Keratinocyte (primary cell): Measurements from ENCODE around the gene TMPRSS13. TPM values are rescaled to one million over a fixed set of nuclear protein-coding genes. Genes with fewer than 3 reads are reported as not detected.

Experiments used
- DNase-seq: peaks from one replicate; pipeline ENCODE4 v3.0.0-alpha.2; 2011; ENCODE audit warnings: low read depth, missing footprints, low spot score
- FAIRE-seq: peaks from 2 replicates; lab custom pipeline; 2011; peaks lifted over from hg19 to GRCh38; lab: Jason Lieb, UNC
- H2AFZ ChIP-seq: 2 replicates; pipeline ENCODE4 v1.6.0; 2012; ENCODE audit warnings: low read length, control low read depth, inconsistent platforms; ENCODE audit not compliant: control insufficient read depth
- H3K27ac ChIP-seq: 2 replicates; pipeline ENCODE4 v1.5.1; 2011; ENCODE audit warnings: low read length; ENCODE audit not compliant: control insufficient read depth, insufficient read depth
- H3K27me3 ChIP-seq: 3 replicates; pipeline ENCODE4 v1.6.0; 2011; ENCODE audit warnings: low read length; ENCODE audit not compliant: control insufficient read depth, insufficient read depth; ENCODE audit errors: extremely low read depth
- H3K36me3 ChIP-seq, 2 experiments: 2 replicates in 1 of 2; 3 replicates in 1 of 2; pipeline ENCODE4 v1.5.1; 2011; ENCODE audit warnings: low read length in 2 of 2, mild to moderate bottlenecking in 1 of 2; ENCODE audit not compliant: control insufficient read depth in 2 of 2, insufficient read depth in 2 of 2; ENCODE audit errors: extremely low read depth in 1 of 2
- H3K4me1 ChIP-seq: 3 replicates; pipeline ENCODE4 v1.5.1; 2011; ENCODE audit warnings: low read length; ENCODE audit not compliant: control insufficient read depth, insufficient read depth; ENCODE audit errors: extremely low read depth
- H3K4me2 ChIP-seq: 3 replicates; pipeline ENCODE4 v1.6.0; 2011; ENCODE audit warnings: low read depth, low read length; ENCODE audit not compliant: control insufficient read depth, insufficient read depth; ENCODE audit errors: extremely low read depth
- H3K4me3 ChIP-seq, 3 experiments: fragments of 200-600 bp in 1 of 3; sonication (generic) in 1 of 3; 2 replicates in 2 of 3; 3 replicates in 1 of 3; pipeline ENCODE4 v1.5.1; 2011 to 2016; ENCODE audit warnings: low read length in 3 of 3, mild to moderate bottlenecking in 3 of 3, control low read depth in 2 of 3, inconsistent platforms in 1 of 3, low read depth in 1 of 3, mixed read lengths in 1 of 3, mixed run types in 1 of 3, moderate library complexity in 1 of 3; ENCODE audit not compliant: control insufficient read depth in 2 of 3, insufficient read depth in 2 of 3; ENCODE audit errors: extremely low read depth in 1 of 3
- H3K79me2 ChIP-seq: 2 replicates; pipeline ENCODE4 v1.6.0; 2012; ENCODE audit warnings: low read length; ENCODE audit not compliant: control insufficient read depth, insufficient read depth
- H3K9ac ChIP-seq: 3 replicates; pipeline ENCODE4 v1.6.0; 2011; ENCODE audit warnings: low read length; ENCODE audit not compliant: control insufficient read depth, insufficient read depth; ENCODE audit errors: extremely low read depth
- H3K9me1 ChIP-seq: 3 replicates; pipeline ENCODE4 v1.6.0; 2011; ENCODE audit warnings: low read length; ENCODE audit not compliant: control insufficient read depth, insufficient read depth; ENCODE audit errors: extremely low read depth
- H3K9me3 ChIP-seq: 2 replicates; pipeline ENCODE4 v1.5.1; 2012; ENCODE audit warnings: low read depth, low read length; ENCODE audit not compliant: control insufficient read depth
- H4K20me1 ChIP-seq: 3 replicates; pipeline ENCODE4 v1.6.0; 2011; ENCODE audit warnings: low read length; ENCODE audit not compliant: control insufficient read depth, insufficient read depth; ENCODE audit errors: extremely low read depth
- CTCF ChIP-seq, 3 experiments: IDR thresholded peaks in 1 of 3; conservative IDR thresholded peaks in 1 of 3; optimal IDR thresholded peaks in 1 of 3; 2 replicates in 2 of 3; 3 replicates in 1 of 3; pipeline versions ENCODE3 to v1.5.1; 2011; ENCODE audit warnings: low read length in 3 of 3, mild to moderate bottlenecking in 3 of 3, moderate library complexity in 2 of 3, control low read depth in 1 of 3, inconsistent platforms in 1 of 3; ENCODE audit not compliant: insufficient read depth in 2 of 3; ENCODE audit errors: extremely low read depth in 1 of 3
- EZH2 ChIP-seq: IDR thresholded peaks from one replicate; pipeline ENCODE4 v1.6.1; 2012; ENCODE audit warnings: inconsistent platforms, mild to moderate bottlenecking, low read length, moderate library complexity
- dilution Hi-C: fragments of 300-500 bp; cut with MboI; formaldehyde crosslinking; loops from one replicate; pipeline ENCODE4 v1.7.0; 2020; ENCODE audit warnings: low sequenced_read_pairs; ENCODE audit not compliant: extremely low pct_ligation_motif_present
- polyA plus RNA-seq, 5 experiments: library from polyadenylated mRNA; depleted of rRNA in 3 of 5; stranded (reverse) in 3 of 5; stranded (forward) in 1 of 5; unstranded in 1 of 5; fragments of >200 nt; gene quantifications; 1 replicate in 1 of 5; 2 replicates in 3 of 5; 3 replicates in 1 of 5; pipeline versions ENCODE4 v1.2.1 to v1.2.3, GENCODE V29; 2011 to 2012; ENCODE audit warnings: missing spikeins in 2 of 5, low read depth in 1 of 5, low replicate concordance in 1 of 5

TMPRSS13 gene
- polyA plus RNA-seq, 1 donor (not counting 4 experiments of a cell fraction or from before 2014, with no cell fraction given) = 1.8 TPM

GRCh38 chr11:117932426-117932825 is 3.2 kb upstream of the TMPRSS13 start:
- Histone ChIP-seq H3K9ac (no peak overlapping the region), H3K27me3 (no peaks in the 10 kb centered on the region), H4K20me1 (no peaks in the 10 kb centered on the region), H3K9me1 (no peaks in the 10 kb centered on the region), H3K36me3 (no peaks in the 10 kb centered on the region), H3K79me2 (no peaks in the 10 kb centered on the region), H3K4me2 (no peak overlapping the region), H2AFZ (no peak overlapping the region), H3K4me3 (no peak overlapping the region), H3K4me1 (peaks cover 13% of the 10 kb centered on the region), H3K27ac (no peak overlapping the region), H3K9me3 (no peaks in the 10 kb centered on the region)
- dilution Hi-C loops = no loop called here
- TF ChIP-seq CTCF (optimal IDR thresholded peaks at IDR 0.05 in 1 of 3, IDR thresholded peaks at IDR 0.05 in 1 of 3, conservative IDR thresholded peaks at IDR 0.05 in 1 of 3; ENCODE audit: extremely low read depth in 1 of 3, insufficient read depth in 2 of 3, low read length in 3 of 3) = no peak
- no peak for TF ChIP-seq EZH2
- FAIRE-seq = no peak
- DNase-seq = no peak

DNA sequence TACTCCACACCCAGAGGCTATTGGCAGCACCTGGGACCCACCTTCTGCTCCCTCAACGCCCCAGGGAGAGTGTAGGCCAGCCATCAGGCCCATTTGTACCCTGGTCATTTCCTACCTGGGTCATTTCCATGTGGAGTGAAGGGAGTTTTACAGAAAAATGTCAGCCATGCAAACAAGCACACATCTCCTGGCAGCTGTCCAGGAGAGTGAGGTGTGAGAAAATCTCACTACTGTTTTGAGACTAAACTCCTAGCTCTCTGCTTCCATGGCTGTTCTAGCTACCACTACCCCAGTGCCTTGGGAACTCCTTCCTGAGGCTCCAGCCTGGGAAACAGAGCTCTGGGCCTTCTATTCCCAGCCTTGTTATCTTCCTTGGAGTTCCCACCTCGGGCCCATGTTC is 2.8 kb upstream of the TMPRSS13 start:
- H3K4me1 ChIP-seq = peaks cover 13% of the 10 kb centered on the region
- H3K27me3 ChIP-seq = no peaks in the 10 kb centered on the region
- no peak for DNase-seq
- H2AFZ ChIP-seq = no peak overlapping the region
- dilution Hi-C loops = no loop called here
- H3K9ac ChIP-seq = no peak overlapping the region
- H3K9me1 ChIP-seq = no peaks in the 10 kb centered on the region
- H3K9me3 ChIP-seq = no peaks in the 10 kb centered on the region
- no peak for FAIRE-seq
- no peak overlapping the region for H3K4me3 ChIP-seq
- H4K20me1 ChIP-seq = no peaks in the 10 kb centered on the region
- TF ChIP-seq CTCF (optimal IDR thresholded peaks at IDR 0.05 in 1 of 3, IDR thresholded peaks at IDR 0.05 in 1 of 3, conservative IDR thresholded peaks at IDR 0.05 in 1 of 3; ENCODE audit: extremely low read depth in 1 of 3, insufficient read depth in 2 of 3, low read length in 3 of 3) (no peak), EZH2 (no peak)
- no peaks in the 10 kb centered on the region for H3K79me2 ChIP-seq
- no peaks in the 10 kb centered on the region for H3K36me3 ChIP-seq
- H3K27ac ChIP-seq = no peak overlapping the region
- no peak overlapping the region for H3K4me2 ChIP-seq
